ENCODE data around the gene UTF1.

DNA sequence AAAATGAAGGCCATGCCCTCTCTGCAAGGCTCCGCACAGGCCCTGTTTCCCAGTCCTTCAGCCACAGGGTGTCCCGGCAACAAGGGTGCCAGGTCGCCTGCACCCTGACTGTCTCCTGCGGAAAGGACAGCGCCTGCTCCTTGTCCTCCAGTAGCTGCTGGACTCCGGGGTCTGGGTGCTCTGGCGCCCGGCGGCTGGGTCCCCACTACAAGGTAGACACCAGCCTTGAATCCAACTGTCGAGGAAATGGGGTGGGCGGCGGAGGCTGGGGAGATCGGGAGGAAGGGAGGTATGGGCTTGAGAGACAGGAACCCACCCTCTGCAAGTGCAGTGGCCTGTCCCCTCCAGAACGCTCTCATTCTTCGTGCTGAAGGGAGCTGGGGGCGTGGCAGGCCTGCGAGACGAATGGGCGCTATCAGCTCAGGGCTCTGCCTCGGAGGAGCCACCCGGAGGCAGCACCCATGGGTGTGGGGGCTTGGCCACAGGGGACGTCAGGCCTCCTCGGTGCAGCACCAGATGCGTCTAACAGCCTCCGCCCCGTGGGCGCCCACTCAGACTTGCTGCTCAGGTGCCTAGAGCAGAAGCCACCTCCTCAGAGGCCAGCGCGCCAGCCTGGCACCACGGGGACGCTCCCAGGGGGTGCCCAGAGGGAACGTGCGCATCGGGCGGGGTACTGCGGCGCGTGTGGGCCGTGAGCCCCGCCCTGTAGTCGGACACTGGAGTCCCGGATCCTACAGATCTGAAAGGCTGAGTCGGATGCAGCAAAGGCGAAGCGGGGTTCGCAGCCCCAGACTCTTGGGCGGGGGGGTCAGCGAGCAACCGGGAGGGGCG is 31.1 kb downstream of the UTF1 start:
- TF ChIP-seq POLR2A (IDR thresholded peaks at IDR 0.05) = no peak
- TF ChIP-seq, protein P1, sequence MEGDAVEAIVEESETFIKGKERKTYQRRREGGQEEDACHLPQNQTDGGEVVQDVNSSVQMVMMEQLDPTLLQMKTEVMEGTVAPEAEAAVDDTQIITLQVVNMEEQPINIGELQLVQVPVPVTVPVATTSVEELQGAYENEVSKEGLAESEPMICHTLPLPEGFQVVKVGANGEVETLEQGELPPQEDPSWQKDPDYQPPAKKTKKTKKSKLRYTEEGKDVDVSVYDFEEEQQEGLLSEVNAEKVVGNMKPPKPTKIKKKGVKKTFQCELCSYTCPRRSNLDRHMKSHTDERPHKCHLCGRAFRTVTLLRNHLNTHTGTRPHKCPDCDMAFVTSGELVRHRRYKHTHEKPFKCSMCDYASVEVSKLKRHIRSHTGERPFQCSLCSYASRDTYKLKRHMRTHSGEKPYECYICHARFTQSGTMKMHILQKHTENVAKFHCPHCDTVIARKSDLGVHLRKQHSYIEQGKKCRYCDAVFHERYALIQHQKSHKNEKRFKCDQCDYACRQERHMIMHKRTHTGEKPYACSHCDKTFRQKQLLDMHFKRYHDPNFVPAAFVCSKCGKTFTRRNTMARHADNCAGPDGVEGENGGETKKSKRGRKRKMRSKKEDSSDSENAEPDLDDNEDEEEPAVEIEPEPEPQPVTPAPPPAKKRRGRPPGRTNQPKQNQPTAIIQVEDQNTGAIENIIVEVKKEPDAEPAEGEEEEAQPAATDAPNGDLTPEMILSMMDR (IDR thresholded peaks at IDR 0.05) = no peak

Measured in prostate gland (tissue), 2 donors.